WI38 (cell line): ENCODE results near the gene AATF.

ENCODE experiments used
- H3K4me3 ChIP-seq: 2 replicates; pipeline ENCODE4 v1.5.1; 2011; ENCODE audit warnings: low read depth, mild to moderate bottlenecking, control low read depth, low read length
- TF ChIP-seq, protein P1 (sequence below): IDR thresholded peaks from 2 replicates; pipeline ENCODE4 v1.5.1; 2012; ENCODE audit warnings: low read depth, mild to moderate bottlenecking, control low read depth, low read length

Gene AATF

DNA sequence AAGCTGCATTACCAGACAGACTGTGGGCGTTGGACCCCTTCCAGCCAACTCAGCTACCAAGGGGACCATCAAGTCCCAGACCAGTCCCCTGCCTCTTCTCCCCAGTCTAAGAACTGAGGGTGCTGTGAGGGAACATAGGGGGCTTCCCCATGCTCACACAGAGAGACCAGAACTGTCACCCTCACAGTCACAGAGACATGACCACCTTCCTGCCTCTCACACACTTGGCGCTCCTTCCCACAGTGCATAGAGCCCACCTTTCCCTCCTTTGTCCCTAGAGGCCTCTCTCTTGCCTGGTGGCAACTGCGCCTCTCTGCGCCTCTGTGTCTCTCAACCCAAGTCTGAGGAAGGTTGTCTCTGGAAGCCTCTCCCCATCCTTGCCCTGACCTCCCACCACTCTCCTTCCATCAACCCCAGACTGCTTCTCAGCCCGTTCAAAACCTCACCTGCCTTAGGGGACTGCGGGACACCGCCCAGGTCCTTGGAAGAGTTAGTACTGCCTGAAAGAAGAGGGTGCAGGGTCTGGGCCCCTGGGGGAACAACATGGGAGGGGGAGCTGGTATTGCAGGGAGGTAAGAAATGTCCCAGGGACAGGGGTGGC, 17.6 kb upstream of the AATF start:
- TF ChIP-seq, protein P1, sequence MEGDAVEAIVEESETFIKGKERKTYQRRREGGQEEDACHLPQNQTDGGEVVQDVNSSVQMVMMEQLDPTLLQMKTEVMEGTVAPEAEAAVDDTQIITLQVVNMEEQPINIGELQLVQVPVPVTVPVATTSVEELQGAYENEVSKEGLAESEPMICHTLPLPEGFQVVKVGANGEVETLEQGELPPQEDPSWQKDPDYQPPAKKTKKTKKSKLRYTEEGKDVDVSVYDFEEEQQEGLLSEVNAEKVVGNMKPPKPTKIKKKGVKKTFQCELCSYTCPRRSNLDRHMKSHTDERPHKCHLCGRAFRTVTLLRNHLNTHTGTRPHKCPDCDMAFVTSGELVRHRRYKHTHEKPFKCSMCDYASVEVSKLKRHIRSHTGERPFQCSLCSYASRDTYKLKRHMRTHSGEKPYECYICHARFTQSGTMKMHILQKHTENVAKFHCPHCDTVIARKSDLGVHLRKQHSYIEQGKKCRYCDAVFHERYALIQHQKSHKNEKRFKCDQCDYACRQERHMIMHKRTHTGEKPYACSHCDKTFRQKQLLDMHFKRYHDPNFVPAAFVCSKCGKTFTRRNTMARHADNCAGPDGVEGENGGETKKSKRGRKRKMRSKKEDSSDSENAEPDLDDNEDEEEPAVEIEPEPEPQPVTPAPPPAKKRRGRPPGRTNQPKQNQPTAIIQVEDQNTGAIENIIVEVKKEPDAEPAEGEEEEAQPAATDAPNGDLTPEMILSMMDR, result no peak
- H3K4me3 ChIP-seq, result no peak overlapping the region

DNA sequence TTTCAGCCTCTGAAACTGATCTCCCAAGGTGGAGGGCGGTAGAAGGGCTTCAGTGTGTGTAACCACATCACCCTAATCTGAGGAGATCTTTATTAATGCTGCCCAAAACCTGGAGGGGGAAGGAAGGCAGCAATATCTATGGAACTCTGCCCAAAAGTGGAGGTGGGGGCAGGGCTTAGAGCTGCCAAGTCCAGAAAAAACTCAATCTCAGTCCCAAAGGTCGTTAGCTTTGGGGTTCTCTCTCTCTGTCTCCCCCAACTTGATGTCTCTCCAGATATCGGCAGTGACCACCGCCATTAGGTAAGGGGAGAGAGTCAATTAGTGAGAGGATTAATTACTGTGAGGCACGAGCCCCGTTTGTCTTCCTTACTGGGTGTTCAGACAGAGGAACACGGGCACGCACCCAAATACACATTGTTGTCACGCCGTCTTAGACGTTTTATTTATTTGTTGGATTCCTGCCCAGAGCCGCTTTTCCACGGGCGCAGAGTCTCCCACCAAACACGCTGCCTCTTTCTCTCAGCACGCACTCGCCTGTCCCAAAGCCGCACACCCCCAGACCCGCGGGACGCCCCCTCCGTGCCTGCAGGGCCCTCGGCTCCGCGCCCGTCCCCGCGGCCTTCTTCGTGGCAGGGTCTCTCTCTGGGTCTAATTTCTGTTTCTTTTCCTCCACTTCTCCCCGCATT, 16.9 kb upstream of the AATF start:
- TF ChIP-seq, protein P1, result no peak
- no peak overlapping the region for H3K4me3 ChIP-seq

DNA sequence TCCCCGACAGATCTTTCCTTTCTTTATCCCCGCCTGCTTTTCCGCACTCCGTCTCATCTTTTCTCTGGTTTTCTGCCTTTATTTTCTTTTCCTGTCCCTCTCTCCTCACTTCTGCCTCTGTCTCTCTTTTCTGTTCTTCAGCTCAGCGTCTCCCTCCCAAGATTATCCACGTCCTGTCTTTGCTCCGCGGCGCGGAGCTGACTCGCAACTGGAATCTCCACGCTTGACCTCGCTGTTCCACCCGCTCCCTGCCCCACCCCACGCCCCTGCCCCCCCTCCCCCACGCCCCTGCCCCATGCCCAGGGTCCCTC, 16.4 kb upstream of the AATF start:
- no peak overlapping the region for H3K4me3 ChIP-seq
- TF ChIP-seq, protein P1, result no peak

DNA sequence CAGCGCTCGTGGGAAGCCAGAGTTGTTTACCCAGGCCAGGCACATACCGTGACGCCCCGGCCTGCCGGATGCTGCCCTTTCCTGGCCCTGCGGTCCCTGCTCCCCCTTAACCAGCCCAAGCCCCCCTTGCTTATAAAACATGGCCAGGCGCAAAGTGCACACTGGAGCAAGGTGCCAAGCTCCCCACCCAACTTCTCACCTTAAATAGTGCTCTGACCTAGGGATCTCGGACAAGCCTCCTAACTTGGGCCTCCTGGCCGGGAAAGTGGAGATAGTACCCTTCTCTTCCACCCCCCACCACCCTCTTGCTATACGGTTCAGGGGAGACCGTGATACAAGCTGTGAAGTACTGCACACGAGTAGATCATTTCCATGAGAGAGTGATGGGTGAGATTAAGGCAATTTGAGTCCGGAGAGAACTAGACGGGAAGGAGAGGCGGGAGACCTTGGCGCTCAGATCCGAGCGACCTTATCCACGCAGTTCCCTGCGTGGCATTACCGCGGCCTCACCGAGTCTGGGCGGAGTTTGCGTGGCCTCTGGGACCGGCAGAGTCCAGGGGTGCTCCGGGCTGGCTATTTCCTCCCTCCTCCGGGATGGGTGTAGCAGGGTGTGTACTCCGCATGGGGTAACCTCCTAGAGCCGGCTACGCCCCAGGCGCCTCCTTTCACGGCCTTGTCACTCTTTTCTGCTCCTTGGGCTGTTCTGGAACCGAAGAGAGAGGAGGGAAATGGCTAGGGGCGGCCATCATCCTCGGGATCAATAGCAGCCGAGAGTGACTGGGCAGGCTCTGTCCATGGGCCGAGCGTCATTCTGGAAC, 15.9 kb upstream of the AATF start:
- no peak overlapping the region for H3K4me3 ChIP-seq
- TF ChIP-seq, protein P1, result no peak

DNA sequence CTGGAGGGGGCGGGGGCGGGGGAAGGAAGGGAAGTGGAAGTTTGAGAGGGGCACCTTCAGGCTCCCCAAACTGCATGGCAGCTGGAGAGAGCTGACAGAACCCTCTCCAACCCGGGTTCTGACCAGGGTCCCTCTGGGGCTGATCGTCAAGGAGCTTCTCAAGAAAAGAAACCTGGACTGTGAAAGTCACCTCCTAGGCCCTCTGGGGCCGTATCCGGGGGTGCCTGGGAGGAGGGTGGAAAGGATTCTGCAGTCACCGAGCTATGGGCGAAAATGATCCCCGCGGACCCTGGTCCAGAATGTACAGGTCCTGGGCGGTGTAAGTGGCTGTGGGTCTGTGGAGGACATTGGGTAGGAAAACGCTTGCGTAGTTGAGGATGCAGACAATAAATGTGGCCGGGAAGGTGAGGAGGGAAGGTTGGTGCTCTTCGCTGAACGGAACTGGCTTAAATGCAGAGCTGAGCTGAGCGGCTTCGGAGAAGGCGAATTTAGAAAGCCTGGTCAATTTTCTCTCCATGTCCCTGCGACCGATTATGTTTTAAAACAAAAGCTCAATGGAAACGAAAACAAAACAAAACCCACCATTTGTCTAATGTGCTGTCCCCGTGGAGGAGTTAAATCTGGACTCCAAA, 15.1 kb upstream of the AATF start:
- H3K4me3 ChIP-seq, result no peak overlapping the region
- TF ChIP-seq, protein P1, result no peak

DNA sequence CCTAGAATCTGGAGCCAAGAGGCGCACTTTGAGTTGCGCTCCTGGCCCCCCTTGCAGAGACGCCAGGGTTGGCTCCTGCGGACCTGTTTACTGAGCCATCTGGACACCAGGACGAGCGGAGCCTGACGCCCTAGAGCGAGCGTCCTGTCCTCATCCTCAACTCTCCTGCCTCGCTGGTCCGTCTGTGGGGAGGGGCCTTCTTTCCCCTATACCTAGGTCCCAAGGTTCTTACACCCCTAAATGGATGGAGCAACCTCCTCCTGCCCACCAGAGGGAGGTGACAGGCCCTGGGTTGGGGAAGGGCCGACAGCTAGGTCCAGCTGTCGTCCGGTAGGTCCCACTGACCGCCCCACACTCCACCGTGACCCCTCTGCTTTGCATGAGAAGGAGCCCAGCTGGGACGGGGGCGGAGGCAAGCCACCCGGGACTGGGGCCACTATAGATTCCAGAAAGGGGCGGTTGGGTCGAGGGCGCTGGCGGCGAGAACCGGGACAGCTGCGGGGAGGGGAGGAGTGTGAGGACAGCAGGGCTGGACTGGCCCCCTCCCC, 14.5 kb upstream of the AATF start:
- TF ChIP-seq, protein P1, result no peak
- H3K4me3 ChIP-seq, result no peak overlapping the region
